HUES6 (cell line): Measurements from ENCODE around the gene ADARB2.

Experiments used
- H3K27ac ChIP-seq: 2 replicates; pipeline ENCODE4 v1.7.0; 2013; ENCODE audit warnings: low read depth, mild to moderate bottlenecking, low read length, inconsistent platforms
- H3K27me3 ChIP-seq: 2 replicates; pipeline ENCODE4 v1.6.1; 2013; ENCODE audit warnings: low read length; ENCODE audit not compliant: control insufficient read depth, insufficient read depth
- H3K36me3 ChIP-seq: 2 replicates; pipeline ENCODE4 v1.6.1; 2013; ENCODE audit warnings: low read length; ENCODE audit not compliant: control insufficient read depth, insufficient read depth
- H3K4me1 ChIP-seq: 2 replicates; pipeline ENCODE4 v1.6.1; 2013; ENCODE audit warnings: low read length; ENCODE audit not compliant: control insufficient read depth, insufficient read depth
- H3K4me3 ChIP-seq: 2 replicates; pipeline ENCODE4 v1.5.1; 2013; ENCODE audit warnings: low read depth, low read length
- H3K9ac ChIP-seq: one replicate; pipeline ENCODE4 v1.6.1; 2013; ENCODE audit warnings: mild to moderate bottlenecking, low read length
- H3K9me3 ChIP-seq: 2 replicates; pipeline ENCODE4 v1.6.1; 2013; ENCODE audit warnings: low read depth, low read length; ENCODE audit not compliant: control insufficient read depth, insufficient read depth

ADARB2 gene

GRCh38 chr10:1380088-1380671, 357.1 kb downstream of the ADARB2 start:
- no peaks in the 10 kb centered on the region for H3K36me3 ChIP-seq
- H3K9me3 ChIP-seq, result no peaks in the 10 kb centered on the region
- H3K4me3 ChIP-seq, result no peak overlapping the region; the same call in 1 of the 2 replicates
- no peak overlapping the region for H3K9ac ChIP-seq
- H3K4me1 ChIP-seq, result peaks cover 29% of the 10 kb centered on the region
- peaks cover 11% of the 10 kb centered on the region; the same call in 1 of the 2 replicates for H3K27me3 ChIP-seq
- no peak overlapping the region for H3K27ac ChIP-seq

DNA sequence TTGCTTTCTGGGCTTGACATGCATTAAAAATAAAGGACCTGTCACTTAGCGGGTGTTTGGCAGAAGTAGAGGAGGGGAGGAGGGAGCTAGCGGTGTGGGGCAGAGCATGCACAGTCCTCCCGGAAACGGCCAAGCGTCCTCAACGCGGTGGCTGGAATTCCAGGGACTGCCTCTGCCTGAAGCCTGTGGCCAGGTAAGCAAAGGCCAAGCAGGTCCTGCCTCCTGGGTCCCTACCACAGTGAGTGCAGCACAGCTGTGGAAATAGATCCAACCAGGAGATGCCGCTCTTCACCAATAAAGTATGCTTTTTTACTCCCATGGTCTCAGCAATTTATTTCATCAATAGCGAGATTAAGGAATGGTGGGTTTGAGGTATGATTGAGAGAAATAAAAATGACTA, 357.7 kb downstream of the ADARB2 start:
- Histone ChIP-seq H3K9ac (no peak overlapping the region), H3K36me3 (no peaks in the 10 kb centered on the region), H3K9me3 (no peaks in the 10 kb centered on the region), H3K27ac (no peak overlapping the region), H3K4me1 (peaks cover 29% of the 10 kb centered on the region), H3K4me3 (no peak overlapping the region), H3K27me3 (peaks cover 11% of the 10 kb centered on the region; the same call in 1 of the 2 replicates)

GRCh38 chr10:1378473-1378872, 358.9 kb downstream of the ADARB2 start:
- no peak overlapping the region for H3K4me3 ChIP-seq
- no peak overlapping the region for H3K9ac ChIP-seq
- H3K27ac ChIP-seq, result no peak overlapping the region
- no peaks in the 10 kb centered on the region for H3K36me3 ChIP-seq
- peaks cover 29% of the 10 kb centered on the region for H3K4me1 ChIP-seq
- H3K9me3 ChIP-seq, result no peaks in the 10 kb centered on the region
- H3K27me3 ChIP-seq, result peaks cover 7% of the 10 kb centered on the region; the same call in 1 of the 2 replicates

DNA sequence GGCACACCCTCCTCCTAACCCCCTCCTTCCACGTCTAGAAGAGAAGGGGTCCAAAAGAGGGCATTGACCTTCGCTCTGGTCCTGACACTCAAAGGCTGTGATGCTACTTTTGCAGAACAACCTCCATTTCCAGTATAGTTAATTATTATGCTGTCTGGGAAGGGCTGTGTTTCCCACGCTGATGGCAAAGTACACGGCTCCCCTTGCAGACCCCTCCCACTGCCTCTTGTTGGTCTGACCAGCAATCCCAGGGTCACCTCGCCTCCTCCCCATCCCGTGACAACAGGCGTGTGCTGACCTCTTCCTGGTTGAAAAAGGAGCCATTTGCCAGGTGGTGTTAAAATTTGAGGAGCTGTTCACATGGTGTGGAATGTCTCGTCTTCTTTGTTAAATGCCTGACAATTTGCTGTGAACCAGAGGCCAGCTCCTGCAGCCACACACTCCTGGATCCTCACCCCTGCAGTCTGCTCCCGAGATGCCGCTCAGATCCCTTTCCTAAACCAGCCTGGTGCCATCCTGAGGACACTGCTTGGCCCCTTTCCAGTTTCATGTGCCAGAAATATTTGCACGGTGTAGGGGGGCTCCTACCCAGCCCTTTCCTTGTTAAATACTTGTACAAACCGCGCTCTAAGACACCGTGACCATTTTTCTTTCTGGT, 359.5 kb downstream of the ADARB2 start:
- no peak overlapping the region for H3K9ac ChIP-seq
- H3K36me3 ChIP-seq, result no peaks in the 10 kb centered on the region
- H3K27ac ChIP-seq, result no peak overlapping the region
- no peak overlapping the region for H3K4me3 ChIP-seq
- H3K4me1 ChIP-seq, result peaks cover 29% of the 10 kb centered on the region
- peaks cover 7% of the 10 kb centered on the region; the same call in 1 of the 2 replicates for H3K27me3 ChIP-seq
- H3K9me3 ChIP-seq, result no peaks in the 10 kb centered on the region

- peaks cover 29% of the 10 kb centered on the region for H3K4me1 ChIP-seq
- no peak overlapping the region for H3K27ac ChIP-seq
- H3K27me3 ChIP-seq, result 0 out of 2 replicates have a peak, but pooled peaks cover 7% of the 10 kb centered on the region
- H3K36me3 ChIP-seq, result no peaks in the 10 kb centered on the region
- H3K4me3 ChIP-seq, result no peak overlapping the region
- no peaks in the 10 kb centered on the region for H3K9me3 ChIP-seq
- H3K9ac ChIP-seq, result no peak overlapping the region
Measured at GRCh38 chr10:1377231-1377630, 360.1 kb downstream of the ADARB2 start.

DNA sequence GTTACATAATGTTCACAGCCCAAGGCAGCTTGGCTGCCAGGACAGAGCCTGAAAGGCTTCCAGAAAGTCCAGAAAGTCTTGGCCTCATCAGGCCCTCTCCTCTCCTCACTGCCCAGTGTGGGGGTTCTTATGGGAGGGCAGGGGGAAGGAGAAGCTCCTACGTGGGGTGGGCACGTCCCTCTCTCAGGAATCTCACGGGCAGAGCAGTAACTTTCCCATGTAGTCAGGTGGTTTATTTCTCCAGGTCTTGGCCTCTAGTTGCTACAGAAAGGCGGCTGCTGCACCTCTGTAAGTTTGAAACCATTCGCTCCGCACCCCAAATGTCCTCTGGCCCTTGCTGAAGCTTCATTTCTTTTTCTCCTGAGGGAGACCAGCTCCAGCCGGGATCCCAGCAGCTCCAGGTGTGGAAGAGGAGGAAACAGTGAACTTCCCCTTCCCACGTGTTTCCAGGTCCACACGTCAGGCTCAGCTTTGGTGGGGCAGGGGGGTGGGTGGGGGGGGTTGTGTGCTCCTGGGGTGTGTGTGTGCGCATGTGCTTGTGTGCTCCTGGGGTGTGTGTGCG, 360.9 kb downstream of the ADARB2 start:
- 0 out of 2 replicates have a peak, but pooled peaks cover 3% of the 10 kb centered on the region for H3K27me3 ChIP-seq
- no peaks in the 10 kb centered on the region for H3K36me3 ChIP-seq
- peaks cover 27% of the 10 kb centered on the region for H3K4me1 ChIP-seq
- no peak overlapping the region for H3K27ac ChIP-seq
- no peaks in the 10 kb centered on the region for H3K9me3 ChIP-seq
- no peak overlapping the region for H3K9ac ChIP-seq
- H3K4me3 ChIP-seq, result no peak overlapping the region

DNA sequence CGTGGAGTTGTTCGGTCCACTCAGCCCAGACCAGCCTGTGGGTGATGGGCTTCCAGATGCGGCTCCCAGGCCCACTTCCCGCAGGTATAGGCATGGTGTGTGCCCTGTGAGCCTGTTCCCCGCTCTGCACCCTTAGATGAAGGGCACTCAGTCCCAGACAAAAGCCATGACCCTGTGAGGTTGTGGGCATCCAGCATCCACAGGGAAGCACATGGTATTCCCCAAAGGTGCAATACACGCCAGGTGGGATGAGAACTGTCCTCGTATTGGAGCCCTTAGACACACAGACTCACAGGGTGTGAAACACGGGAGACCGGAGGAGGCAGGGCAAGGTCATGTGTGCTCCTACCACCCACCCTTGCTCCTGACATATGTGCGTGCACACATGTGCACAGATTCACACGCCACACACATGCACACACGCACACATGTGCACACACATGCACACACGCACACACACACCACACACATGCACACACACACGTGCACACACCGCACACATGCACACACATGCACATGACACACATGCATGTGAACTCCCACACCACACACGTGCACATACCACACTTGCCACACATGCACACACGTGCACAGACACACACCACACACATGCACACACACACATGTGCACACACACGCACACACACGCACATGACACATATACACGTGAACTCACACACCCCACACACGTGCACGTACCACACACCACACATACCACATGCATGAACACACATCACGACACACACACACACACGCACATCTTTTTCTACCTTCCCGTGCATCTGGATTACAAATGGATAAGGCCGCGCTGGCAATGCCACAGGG, 361.8 kb downstream of the ADARB2 start:
- Histone ChIP-seq H3K9me3 (no peaks in the 10 kb centered on the region), H3K27me3 (no peaks in the 10 kb centered on the region), H3K9ac (no peak overlapping the region), H3K36me3 (no peaks in the 10 kb centered on the region), H3K4me3 (no peak overlapping the region), H3K4me1 (peaks cover 18% of the 10 kb centered on the region), H3K27ac (no peak overlapping the region)

DNA sequence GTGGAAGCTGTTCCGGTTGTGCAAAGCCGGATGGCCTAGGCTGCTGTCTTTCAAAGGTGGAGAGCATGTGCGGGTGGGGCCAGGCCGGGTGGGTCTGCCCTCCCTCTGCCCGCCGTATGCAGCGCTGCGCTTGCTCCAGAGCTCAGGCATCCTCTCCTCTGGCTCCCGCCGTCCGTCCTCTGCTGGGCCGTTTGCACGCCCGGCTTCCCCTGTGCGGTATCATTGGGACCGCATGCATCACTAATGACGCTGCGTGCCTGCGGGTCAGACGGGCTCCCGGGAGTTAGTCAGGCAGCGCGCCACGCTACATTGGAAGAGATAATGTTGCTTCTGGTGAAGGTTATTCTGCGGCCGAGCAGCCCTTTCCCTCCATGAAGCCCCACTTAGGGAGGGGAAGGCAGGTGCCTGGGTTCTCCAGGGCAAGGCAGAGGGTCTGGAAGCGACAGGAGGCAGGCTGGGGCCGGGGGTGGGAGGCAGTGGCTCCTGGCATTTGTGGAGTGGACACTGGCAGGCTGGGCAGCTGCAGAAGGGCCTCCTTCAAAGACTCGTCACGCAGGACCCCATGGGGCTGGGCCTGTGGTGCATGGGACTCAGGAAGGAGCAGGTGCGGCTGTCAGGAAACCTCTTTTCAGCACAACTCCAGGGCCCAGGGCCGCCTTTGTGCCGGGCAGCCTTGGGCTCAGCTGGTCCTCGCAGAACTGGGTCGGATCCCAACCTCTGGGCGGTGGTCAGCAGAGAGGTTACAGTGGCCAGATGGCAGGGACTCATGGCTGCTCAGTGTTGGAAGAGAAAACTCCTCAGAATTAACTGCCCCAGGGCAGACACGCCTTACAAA, 362.6 kb downstream of the ADARB2 start:
- Histone ChIP-seq H3K4me1 (peaks cover 10% of the 10 kb centered on the region), H3K27ac (no peak overlapping the region), H3K9me3 (no peaks in the 10 kb centered on the region), H3K4me3 (no peak overlapping the region), H3K27me3 (no peaks in the 10 kb centered on the region), H3K9ac (no peak overlapping the region), H3K36me3 (no peaks in the 10 kb centered on the region)

GRCh38 chr10:1373287-1373686, 364.0 kb downstream of the ADARB2 start:
- H3K4me3 ChIP-seq, result no peak overlapping the region
- H3K27me3 ChIP-seq, result no peaks in the 10 kb centered on the region
- H3K9me3 ChIP-seq, result no peaks in the 10 kb centered on the region
- H3K27ac ChIP-seq, result no peak overlapping the region
- peaks cover 14% of the 10 kb centered on the region for H3K4me1 ChIP-seq
- no peaks in the 10 kb centered on the region for H3K36me3 ChIP-seq
- no peak overlapping the region for H3K9ac ChIP-seq

- Histone ChIP-seq H3K4me1 (peaks cover 12% of the 10 kb centered on the region), H3K27ac (no peak overlapping the region), H3K36me3 (no peaks in the 10 kb centered on the region), H3K4me3 (no peak overlapping the region), H3K27me3 (no peaks in the 10 kb centered on the region), H3K9me3 (no peaks in the 10 kb centered on the region), H3K9ac (no peak overlapping the region)
Measured at GRCh38 chr10:1372212-1372611, 365.1 kb downstream of the ADARB2 start.
